ENCODE data around the gene GAL3ST2. TPM values are rescaled to one million over a fixed set of nuclear protein-coding genes. Genes with fewer than 3 reads are reported as not detected.

The GAL3ST2 gene
- total and polyA plus RNA-seq, 8 donors, result 0.26 to 0.31 (median 0.29) TPM; not detected in 2

- intact Hi-C loops (cut with DNase I), result no loop called here
- ATAC-seq (no peak), DNase-seq (peak in 1 of 4 donors; percentile 80)
- no peaks in the 10 kb centered on the region for H3K4me1 ChIP-seq
- peaks cover 0 to 7% of the 10 kb centered on the region in 2 donors for H3K27me3 ChIP-seq
- H3K27ac ChIP-seq, result no peak overlapping the region
- no peak overlapping the region for H3K4me3 ChIP-seq
- H3K36me3 ChIP-seq, result no peaks in the 10 kb centered on the region
- H3K9me3 ChIP-seq, result no peaks in the 10 kb centered on the region
- no peak for TF ChIP-seq CTCF (IDR thresholded peaks at IDR 0.05)
These were observed 75.7 kb downstream of the GAL3ST2 start for GRCh38 chr2:241852116-241852980.

GRCh38 chr2:241852981-241853631 is 76.5 kb downstream of the GAL3ST2 start:
- Histone ChIP-seq H3K4me1 (no peaks in the 10 kb centered on the region), H3K27ac (no peak overlapping the region), H3K36me3 (no peaks in the 10 kb centered on the region), H3K27me3 (peaks cover 0 to 15% of the 10 kb centered on the region in 2 donors), H3K4me3 (no peak overlapping the region), H3K9me3 (no peaks in the 10 kb centered on the region)
- no peak for DNase-seq
- TF ChIP-seq CTCF (IDR thresholded peaks at IDR 0.05), result no peak
- intact Hi-C loops (cut with DNase I), result no loop called here
- ATAC-seq, result no peak

Other genes starting within 250 kb of the GAL3ST2 start
- 10 to 100 TPM; 34.9 to 66.5 TPM for gene BOK, start 218.1 kb upstream of the GAL3ST2 start, total RNA-seq
- 10 to 100 TPM; 17.8 to 29.4 (median 23.8) TPM for gene BOK, start 218.1 kb upstream of the GAL3ST2 start, polyA plus RNA-seq (ENCODE audit: insufficient read length in 6 of 6)
- gene THAP4, start 139.7 kb upstream of the GAL3ST2 start, total RNA-seq, result 10 to 100 TPM; 36.3 to 36.5 TPM
- 10 to 100 TPM; 40.3 to 48.4 (median 43.5) TPM for gene THAP4, start 139.7 kb upstream of the GAL3ST2 start, polyA plus RNA-seq (ENCODE audit: insufficient read length in 6 of 6)
- gene ATG4B, start 139.1 kb upstream of the GAL3ST2 start, total RNA-seq, result 10 to 100 TPM; 60.5 to 64.3 TPM
- 10 to 100 TPM; 76.6 to 98.3 (median 85.1) TPM for gene ATG4B, start 139.1 kb upstream of the GAL3ST2 start, polyA plus RNA-seq (ENCODE audit: insufficient read length in 6 of 6)
- gene DTYMK, start 90.0 kb upstream of the GAL3ST2 start, total RNA-seq, result 10 to 100 TPM; 28.7 to 31.8 TPM
- gene DTYMK, start 90.0 kb upstream of the GAL3ST2 start, polyA plus RNA-seq (ENCODE audit: insufficient read length in 6 of 6), result 10 to 100 TPM; 38.5 to 56.2 (median 44.0) TPM
- 10 to 100 TPM; 27.6 to 28.3 TPM for gene ING5, start 74.8 kb upstream of the GAL3ST2 start, total RNA-seq
- 10 to 100 TPM; 41.8 to 49.1 (median 45.7) TPM for gene ING5, start 74.8 kb upstream of the GAL3ST2 start, polyA plus RNA-seq (ENCODE audit: insufficient read length in 6 of 6)
- gene D2HGDH, start 42.2 kb upstream of the GAL3ST2 start, total RNA-seq, result 10 to 100 TPM; 33.4 to 38.4 TPM
- gene D2HGDH, start 42.2 kb upstream of the GAL3ST2 start, polyA plus RNA-seq (ENCODE audit: insufficient read length in 6 of 6), result 10 to 100 TPM; 32.8 to 53.3 (median 44.1) TPM
- gene NEU4, start 32.4 kb downstream of the GAL3ST2 start, total RNA-seq, result under 1 TPM in 1 of 2 donors, not detected in 1; 0.24 TPM
- gene NEU4, start 32.4 kb downstream of the GAL3ST2 start, polyA plus RNA-seq (ENCODE audit: insufficient read length in 6 of 6), result under 1 TPM; 0.17 to 0.55 (median 0.33) TPM
- gene PDCD1, start 82.1 kb downstream of the GAL3ST2 start, total RNA-seq, result 1 to 10 TPM; 1.1 TPM
- under 1 TPM; 0.15 to 0.44 (median 0.23) TPM for gene PDCD1, start 82.1 kb downstream of the GAL3ST2 start, polyA plus RNA-seq (ENCODE audit: insufficient read length in 6 of 6)
- gene RTP5, start 92.9 kb downstream of the GAL3ST2 start, total RNA-seq, result under 1 TPM in 1 of 2 donors, not detected in 1; 0.10 TPM
- not detected for gene RTP5, start 92.9 kb downstream of the GAL3ST2 start, polyA plus RNA-seq (ENCODE audit: insufficient read length in 6 of 6)

Measured in left lung (tissue), 10 donors.